GM12872 (cell line): ENCODE data around the gene GATA6.

Experiments used
- TF ChIP-seq, protein P1 (sequence below): IDR thresholded peaks from 3 replicates; pipeline ENCODE4 v1.5.1; 2011; ENCODE audit warnings: low read depth, mild to moderate bottlenecking, low read length, moderate library complexity; ENCODE audit not compliant: insufficient read depth

Gene GATA6

GRCh38 chr18:22176420-22177326 is 7.3 kb downstream of the GATA6 start:
- TF ChIP-seq, protein P1, sequence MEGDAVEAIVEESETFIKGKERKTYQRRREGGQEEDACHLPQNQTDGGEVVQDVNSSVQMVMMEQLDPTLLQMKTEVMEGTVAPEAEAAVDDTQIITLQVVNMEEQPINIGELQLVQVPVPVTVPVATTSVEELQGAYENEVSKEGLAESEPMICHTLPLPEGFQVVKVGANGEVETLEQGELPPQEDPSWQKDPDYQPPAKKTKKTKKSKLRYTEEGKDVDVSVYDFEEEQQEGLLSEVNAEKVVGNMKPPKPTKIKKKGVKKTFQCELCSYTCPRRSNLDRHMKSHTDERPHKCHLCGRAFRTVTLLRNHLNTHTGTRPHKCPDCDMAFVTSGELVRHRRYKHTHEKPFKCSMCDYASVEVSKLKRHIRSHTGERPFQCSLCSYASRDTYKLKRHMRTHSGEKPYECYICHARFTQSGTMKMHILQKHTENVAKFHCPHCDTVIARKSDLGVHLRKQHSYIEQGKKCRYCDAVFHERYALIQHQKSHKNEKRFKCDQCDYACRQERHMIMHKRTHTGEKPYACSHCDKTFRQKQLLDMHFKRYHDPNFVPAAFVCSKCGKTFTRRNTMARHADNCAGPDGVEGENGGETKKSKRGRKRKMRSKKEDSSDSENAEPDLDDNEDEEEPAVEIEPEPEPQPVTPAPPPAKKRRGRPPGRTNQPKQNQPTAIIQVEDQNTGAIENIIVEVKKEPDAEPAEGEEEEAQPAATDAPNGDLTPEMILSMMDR = no peak

DNA sequence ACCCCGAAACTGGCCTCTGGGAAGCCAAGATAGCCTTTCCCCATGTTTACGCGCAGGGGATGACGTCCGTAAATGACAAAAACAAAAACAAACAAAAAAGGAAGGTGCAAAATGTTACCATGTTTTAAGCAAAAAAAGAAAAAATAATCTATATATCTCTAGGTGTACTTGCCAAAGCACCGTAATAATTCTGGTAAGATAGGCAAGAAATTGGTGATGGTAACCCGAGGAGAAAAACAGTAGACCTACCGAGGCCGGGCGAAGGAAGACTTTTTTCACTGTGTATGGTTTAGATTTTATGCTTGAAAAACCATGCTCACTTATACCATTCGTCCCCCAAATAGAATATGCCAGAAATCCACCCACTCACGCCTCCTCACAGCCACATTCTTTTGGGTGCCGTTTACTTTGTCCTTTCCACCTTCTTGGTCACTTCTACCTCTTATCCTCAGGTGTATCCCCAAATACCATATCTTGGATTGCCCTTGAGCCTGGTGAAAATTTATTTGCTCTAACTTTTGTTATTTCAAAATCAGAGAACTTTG is 8.0 kb downstream of the GATA6 start:
- TF ChIP-seq, protein P1 = no peak

- TF ChIP-seq, protein P1 = no peak
These were observed 9.8 kb downstream of the GATA6 start for GRCh38 chr18:22179174-22179573.

- TF ChIP-seq, protein P1 = no peak
These were observed 10.2 kb downstream of the GATA6 start for GRCh38 chr18:22179631-22180030.

DNA sequence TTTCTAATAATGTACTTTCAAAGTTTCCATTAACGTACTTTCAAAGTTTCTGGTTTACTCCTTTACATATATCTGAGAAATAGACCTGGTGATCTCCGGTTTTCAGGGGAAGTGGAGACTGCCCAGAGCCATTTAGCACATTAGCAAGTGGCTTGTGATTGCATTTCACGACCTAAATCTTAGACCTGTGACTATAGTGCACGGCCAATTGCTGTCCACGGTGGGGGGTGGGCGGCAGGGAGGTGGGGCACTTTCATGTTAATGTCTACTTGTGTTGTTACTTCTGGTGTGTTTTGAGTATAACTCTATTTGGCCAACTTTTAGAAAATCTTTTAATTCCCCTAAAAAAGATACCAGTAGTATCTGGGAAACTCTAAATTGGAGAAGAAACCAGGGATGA is 11.3 kb downstream of the GATA6 start:
- TF ChIP-seq, protein P1 = no peak

- TF ChIP-seq, protein P1 = no peak
These were observed 13.7 kb downstream of the GATA6 start for GRCh38 chr18:22182884-22183697.

GRCh38 chr18:22183698-22184170 is 14.3 kb downstream of the GATA6 start:
- TF ChIP-seq, protein P1 = no peak
